Osteoblast (primary cell): Measurements from ENCODE around the gene TENT4B. TPM values are rescaled to one million over a fixed set of nuclear protein-coding genes. Genes with fewer than 3 reads are reported as not detected.

Experiments
- DNase-seq: peaks from one replicate; pipeline ENCODE4 v3.0.0; 2011; ENCODE audit warnings: low spot score, mixed read lengths; ENCODE audit not compliant: insufficient read length; ENCODE audit errors: missing footprints
- H2AFZ ChIP-seq: 2 replicates; pipeline ENCODE4 v1.6.0; 2011; ENCODE audit warnings: mild to moderate bottlenecking, low read length
- H3K27ac ChIP-seq: 2 replicates; pipeline ENCODE4 v1.5.1; 2011; ENCODE audit warnings: mild to moderate bottlenecking, low read depth, low read length, moderate library complexity
- H3K27me3 ChIP-seq: 2 replicates; pipeline ENCODE4 v1.6.0; 2012; ENCODE audit warnings: mild to moderate bottlenecking, control low read depth, inconsistent platforms, low read length, moderate library complexity; ENCODE audit not compliant: insufficient read depth
- H3K36me3 ChIP-seq: 2 replicates; pipeline ENCODE4 v1.5.1; 2011; ENCODE audit warnings: mild to moderate bottlenecking, low read length, control low read depth, moderate library complexity; ENCODE audit not compliant: insufficient read depth
- H3K4me1 ChIP-seq: 2 replicates; pipeline ENCODE4 v1.5.1; 2011; ENCODE audit warnings: mild to moderate bottlenecking, low read length, control low read depth, moderate library complexity; ENCODE audit not compliant: insufficient read depth
- H3K4me2 ChIP-seq: 2 replicates; pipeline ENCODE4 v1.6.0; 2011; ENCODE audit warnings: mild to moderate bottlenecking, low read length; ENCODE audit not compliant: insufficient read depth
- H3K4me3 ChIP-seq: fragments of 200-600 bp; sonication (generic); 3 replicates; pipeline ENCODE4 v1.5.1; 2012; ENCODE audit warnings: mild to moderate bottlenecking, low read length, inconsistent platforms; ENCODE audit not compliant: insufficient read depth
- H3K79me2 ChIP-seq: 2 replicates; pipeline ENCODE4 v1.6.0; 2012; ENCODE audit warnings: mild to moderate bottlenecking, low read length, control low read depth, inconsistent platforms; ENCODE audit not compliant: insufficient read depth
- H3K9me3 ChIP-seq: 2 replicates; pipeline ENCODE4 v1.5.1; 2011; ENCODE audit warnings: low read depth, low read length, control low read depth
- H4K20me1 ChIP-seq: 2 replicates; pipeline ENCODE4 v1.6.0; 2012; ENCODE audit warnings: mild to moderate bottlenecking, low read length, control low read depth; ENCODE audit not compliant: insufficient read depth
- total RNA-seq: library from RNA; depleted of rRNA; stranded (reverse); fragments of >200 nt; gene quantifications from 2 replicates; pipeline ENCODE4 v1.2.3, GENCODE V29; 2012
- TF ChIP-seq, protein P1 (sequence below): IDR thresholded peaks from 2 replicates; pipeline ENCODE4 v1.5.1; 2011; ENCODE audit warnings: mild to moderate bottlenecking, low read depth, low read length, moderate library complexity; ENCODE audit errors: extremely low read depth

Gene TENT4B
- total RNA-seq, 1 donor, result 10.1 TPM

DNA sequence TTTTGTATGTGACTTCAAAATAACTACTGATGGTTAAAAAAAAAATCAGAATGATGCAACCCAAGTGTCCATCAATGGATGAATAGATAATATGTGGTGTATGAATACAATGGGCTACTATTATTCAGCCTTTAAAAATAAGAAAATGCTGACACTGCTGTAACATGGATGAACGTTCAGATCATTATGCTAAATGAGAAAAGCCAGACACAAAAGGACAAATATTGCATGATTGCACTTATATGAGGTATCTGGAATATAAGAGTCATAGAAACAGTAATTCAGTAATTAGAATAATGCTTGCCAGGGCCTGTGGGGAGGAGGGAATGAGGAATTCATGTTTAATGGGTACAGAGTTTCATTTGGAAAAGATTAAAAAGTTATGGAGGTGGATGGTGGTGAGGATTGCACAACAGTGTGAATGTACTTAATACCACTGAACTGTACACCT lies 25.4 kb downstream of the TENT4B start:
- Histone ChIP-seq H3K79me2 (peaks cover 31% of the 10 kb centered on the region), H3K4me3 (no peak overlapping the region), H4K20me1 (peaks cover 10% of the 10 kb centered on the region), H3K36me3 (no peaks in the 10 kb centered on the region), H3K9me3 (no peaks in the 10 kb centered on the region), H3K4me2 (no peak overlapping the region), H3K27ac (no peak overlapping the region), H3K27me3 (no peaks in the 10 kb centered on the region), H2AFZ (no peak overlapping the region), H3K4me1 (peaks cover 1% of the 10 kb centered on the region)
- TF ChIP-seq, protein P1, sequence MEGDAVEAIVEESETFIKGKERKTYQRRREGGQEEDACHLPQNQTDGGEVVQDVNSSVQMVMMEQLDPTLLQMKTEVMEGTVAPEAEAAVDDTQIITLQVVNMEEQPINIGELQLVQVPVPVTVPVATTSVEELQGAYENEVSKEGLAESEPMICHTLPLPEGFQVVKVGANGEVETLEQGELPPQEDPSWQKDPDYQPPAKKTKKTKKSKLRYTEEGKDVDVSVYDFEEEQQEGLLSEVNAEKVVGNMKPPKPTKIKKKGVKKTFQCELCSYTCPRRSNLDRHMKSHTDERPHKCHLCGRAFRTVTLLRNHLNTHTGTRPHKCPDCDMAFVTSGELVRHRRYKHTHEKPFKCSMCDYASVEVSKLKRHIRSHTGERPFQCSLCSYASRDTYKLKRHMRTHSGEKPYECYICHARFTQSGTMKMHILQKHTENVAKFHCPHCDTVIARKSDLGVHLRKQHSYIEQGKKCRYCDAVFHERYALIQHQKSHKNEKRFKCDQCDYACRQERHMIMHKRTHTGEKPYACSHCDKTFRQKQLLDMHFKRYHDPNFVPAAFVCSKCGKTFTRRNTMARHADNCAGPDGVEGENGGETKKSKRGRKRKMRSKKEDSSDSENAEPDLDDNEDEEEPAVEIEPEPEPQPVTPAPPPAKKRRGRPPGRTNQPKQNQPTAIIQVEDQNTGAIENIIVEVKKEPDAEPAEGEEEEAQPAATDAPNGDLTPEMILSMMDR, result no peak
- DNase-seq, result no peak

DNA sequence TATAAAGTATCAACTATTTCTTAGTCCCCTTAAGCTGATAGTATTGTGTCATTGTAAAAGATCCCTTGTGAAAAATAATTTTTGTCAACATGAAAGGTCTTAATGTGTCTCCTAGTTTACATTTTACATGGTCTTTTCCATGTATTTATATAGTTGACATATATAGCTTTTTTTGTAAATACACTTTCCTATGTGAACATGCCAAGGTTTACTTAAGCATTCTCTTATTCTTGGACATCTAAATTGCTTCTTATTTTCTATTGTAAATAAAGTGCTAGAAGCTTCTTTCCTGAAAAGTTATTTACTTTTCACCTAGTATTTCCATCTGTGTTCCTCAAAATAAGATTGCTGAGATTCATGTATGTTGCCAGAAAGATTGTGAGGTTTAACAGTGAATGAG lies 29.3 kb downstream of the TENT4B start:
- Histone ChIP-seq H3K4me3 (no peak overlapping the region), H3K27me3 (no peaks in the 10 kb centered on the region), H3K9me3 (no peaks in the 10 kb centered on the region), H3K79me2 (peaks cover 35% of the 10 kb centered on the region), H4K20me1 (peaks cover 8% of the 10 kb centered on the region), H2AFZ (no peak overlapping the region), H3K4me2 (no peak overlapping the region), H3K27ac (no peak overlapping the region), H3K4me1 (peaks cover 18% of the 10 kb centered on the region), H3K36me3 (no peaks in the 10 kb centered on the region)
- no peak for DNase-seq
- TF ChIP-seq, protein P1, result no peak

DNA sequence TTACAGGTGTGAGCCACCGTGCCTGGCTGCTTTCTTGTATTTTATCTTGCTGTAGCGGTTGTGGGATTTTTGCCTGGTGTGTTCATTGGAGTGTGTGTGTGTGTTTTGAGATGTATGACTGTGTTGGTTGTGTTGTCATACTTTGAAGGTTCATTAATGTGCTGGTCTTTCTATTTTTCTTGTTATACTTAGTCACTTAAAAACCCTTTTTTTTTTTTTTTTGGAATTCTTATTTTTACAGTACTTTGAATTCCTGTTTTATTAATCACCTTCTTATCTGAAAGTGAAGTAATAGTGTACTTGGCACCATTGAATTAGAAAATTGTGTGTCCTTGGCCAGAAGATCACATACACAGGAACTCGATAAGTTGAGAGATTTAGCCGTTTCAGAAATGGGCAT lies 30.2 kb downstream of the TENT4B start:
- H3K27me3 ChIP-seq, result no peaks in the 10 kb centered on the region
- H3K9me3 ChIP-seq, result no peaks in the 10 kb centered on the region
- TF ChIP-seq, protein P1, result no peak
- H4K20me1 ChIP-seq, result peaks cover 8% of the 10 kb centered on the region
- H3K79me2 ChIP-seq, result peaks cover 40% of the 10 kb centered on the region
- H2AFZ ChIP-seq, result no peak overlapping the region
- peak overlapping the region; percentile 36 for H3K4me2 ChIP-seq
- peak overlapping the region; percentile 25 for H3K27ac ChIP-seq
- no peaks in the 10 kb centered on the region for H3K36me3 ChIP-seq
- peaks cover 18% of the 10 kb centered on the region for H3K4me1 ChIP-seq
- no peak overlapping the region for H3K4me3 ChIP-seq
- DNase-seq, result peak; percentile 61

DNA sequence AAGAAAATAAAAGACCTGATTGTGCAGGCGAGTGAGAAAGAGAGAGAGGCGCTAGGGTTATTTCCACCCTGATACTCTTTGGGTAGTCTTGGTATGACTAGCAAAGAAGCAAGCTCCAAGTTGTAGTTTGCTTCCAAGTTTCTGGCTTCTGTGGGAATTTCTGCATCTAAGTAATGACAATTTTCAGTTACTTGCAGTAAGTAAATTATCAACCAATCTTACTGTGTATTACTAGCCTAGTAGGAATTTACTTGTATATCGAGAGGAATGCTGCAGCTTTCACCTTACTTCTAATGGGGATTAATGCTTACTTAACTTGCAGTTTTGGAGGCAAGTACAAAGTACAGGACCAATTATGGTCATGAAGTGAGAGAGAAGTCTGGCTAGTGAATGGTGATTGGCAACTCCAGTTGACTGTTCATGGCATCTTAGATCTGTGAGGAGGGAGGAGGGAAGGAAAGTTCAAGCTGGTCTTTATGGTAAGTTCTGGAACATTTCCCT lies 31.9 kb downstream of the TENT4B start:
- H3K36me3 ChIP-seq, result no peaks in the 10 kb centered on the region
- no peak overlapping the region for H2AFZ ChIP-seq
- H3K27ac ChIP-seq, result peak overlapping the region; percentile 59
- TF ChIP-seq, protein P1, result no peak
- H3K4me2 ChIP-seq, result peak overlapping the region; percentile 27
- peaks cover 18% of the 10 kb centered on the region for H3K4me1 ChIP-seq
- peak; percentile 51 for DNase-seq
- peaks cover 44% of the 10 kb centered on the region for H3K79me2 ChIP-seq
- no peak overlapping the region for H3K4me3 ChIP-seq
- peaks cover 7% of the 10 kb centered on the region for H4K20me1 ChIP-seq
- no peaks in the 10 kb centered on the region for H3K9me3 ChIP-seq
- H3K27me3 ChIP-seq, result no peaks in the 10 kb centered on the region
